Mesothelial cell of epicardium (in vitro differentiated cells): ENCODE data around the gene ITGAV. TPM values are rescaled to one million over a fixed set of nuclear protein-coding genes. Genes with fewer than 3 reads are reported as not detected.

ENCODE experiments used
- DNase-seq, 2 experiments: peaks; one replicate each; pipeline ENCODE4 v3.0.0; 2021; ENCODE audit warnings: low spot score in 2 of 2; ENCODE audit not compliant: unreplicated experiment in 2 of 2
- H3K27ac Mint-ChIP-seq: 2 replicates; pipeline ENCODE4 v1.8.0; 2021; ENCODE audit warnings: mixed read lengths
- H3K27me3 Mint-ChIP-seq: 2 replicates; pipeline ENCODE4 v1.8.0; 2021; ENCODE audit warnings: low read depth, mixed read lengths
- H3K36me3 Mint-ChIP-seq: 2 replicates; pipeline ENCODE4 v1.8.0; 2021; ENCODE audit warnings: mixed read lengths
- H3K4me1 Mint-ChIP-seq: 2 replicates; pipeline ENCODE4 v1.8.0; 2021; ENCODE audit warnings: mixed read lengths
- H3K4me3 Mint-ChIP-seq: 2 replicates; pipeline ENCODE4 v1.8.0; 2021; ENCODE audit warnings: mild to moderate bottlenecking, moderate library complexity, mixed read lengths
- H3K9me3 Mint-ChIP-seq: 2 replicates; pipeline ENCODE4 v1.8.0; 2021; ENCODE audit warnings: mixed read lengths
- total RNA-seq: library from RNA; stranded (reverse); gene quantifications from 3 replicates; pipeline ENCODE4 v1.2.1, GENCODE V29; 2021
- TF ChIP-seq, protein P1 (sequence below): fragments of 200-600 bp; sonication (generic); IDR thresholded peaks from one replicate; pipeline ENCODE4 v1.5.0; 2021; ENCODE audit warnings: antibody characterized with exemption; ENCODE audit not compliant: unreplicated experiment

The ITGAV gene
- total RNA-seq, 1 donor from 2014 or later, result 100 TPM

DNA sequence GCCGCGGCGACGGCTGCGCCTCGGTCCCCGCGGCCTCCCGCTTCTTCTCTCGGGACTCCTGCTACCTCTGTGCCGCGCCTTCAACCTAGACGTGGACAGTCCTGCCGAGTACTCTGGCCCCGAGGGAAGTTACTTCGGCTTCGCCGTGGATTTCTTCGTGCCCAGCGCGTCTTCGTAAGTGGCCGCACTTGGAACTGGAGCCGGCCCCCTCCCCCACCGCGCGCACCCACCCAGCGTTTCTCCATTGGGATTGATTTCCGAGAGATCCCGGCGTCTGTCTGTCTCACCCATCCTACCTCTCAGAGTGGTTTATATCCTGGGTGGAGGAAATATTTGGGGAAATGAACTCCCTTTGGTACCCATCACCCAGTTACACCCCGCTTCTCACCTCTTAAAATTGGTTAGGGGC lies 498 bp downstream of the ITGAV start:
- H3K27me3 Mint-ChIP-seq, result no peaks in the 10 kb centered on the region
- no peak for DNase-seq
- H3K36me3 Mint-ChIP-seq, result no peaks in the 10 kb centered on the region
- peaks cover 58% of the 10 kb centered on the region for H3K4me1 Mint-ChIP-seq
- TF ChIP-seq, protein P1, sequence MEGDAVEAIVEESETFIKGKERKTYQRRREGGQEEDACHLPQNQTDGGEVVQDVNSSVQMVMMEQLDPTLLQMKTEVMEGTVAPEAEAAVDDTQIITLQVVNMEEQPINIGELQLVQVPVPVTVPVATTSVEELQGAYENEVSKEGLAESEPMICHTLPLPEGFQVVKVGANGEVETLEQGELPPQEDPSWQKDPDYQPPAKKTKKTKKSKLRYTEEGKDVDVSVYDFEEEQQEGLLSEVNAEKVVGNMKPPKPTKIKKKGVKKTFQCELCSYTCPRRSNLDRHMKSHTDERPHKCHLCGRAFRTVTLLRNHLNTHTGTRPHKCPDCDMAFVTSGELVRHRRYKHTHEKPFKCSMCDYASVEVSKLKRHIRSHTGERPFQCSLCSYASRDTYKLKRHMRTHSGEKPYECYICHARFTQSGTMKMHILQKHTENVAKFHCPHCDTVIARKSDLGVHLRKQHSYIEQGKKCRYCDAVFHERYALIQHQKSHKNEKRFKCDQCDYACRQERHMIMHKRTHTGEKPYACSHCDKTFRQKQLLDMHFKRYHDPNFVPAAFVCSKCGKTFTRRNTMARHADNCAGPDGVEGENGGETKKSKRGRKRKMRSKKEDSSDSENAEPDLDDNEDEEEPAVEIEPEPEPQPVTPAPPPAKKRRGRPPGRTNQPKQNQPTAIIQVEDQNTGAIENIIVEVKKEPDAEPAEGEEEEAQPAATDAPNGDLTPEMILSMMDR, result no peak
- H3K9me3 Mint-ChIP-seq, result no peaks in the 10 kb centered on the region
- H3K4me3 Mint-ChIP-seq, result peak overlapping the region; percentile 82
- peak overlapping the region; percentile 89 for H3K27ac Mint-ChIP-seq

DNA sequence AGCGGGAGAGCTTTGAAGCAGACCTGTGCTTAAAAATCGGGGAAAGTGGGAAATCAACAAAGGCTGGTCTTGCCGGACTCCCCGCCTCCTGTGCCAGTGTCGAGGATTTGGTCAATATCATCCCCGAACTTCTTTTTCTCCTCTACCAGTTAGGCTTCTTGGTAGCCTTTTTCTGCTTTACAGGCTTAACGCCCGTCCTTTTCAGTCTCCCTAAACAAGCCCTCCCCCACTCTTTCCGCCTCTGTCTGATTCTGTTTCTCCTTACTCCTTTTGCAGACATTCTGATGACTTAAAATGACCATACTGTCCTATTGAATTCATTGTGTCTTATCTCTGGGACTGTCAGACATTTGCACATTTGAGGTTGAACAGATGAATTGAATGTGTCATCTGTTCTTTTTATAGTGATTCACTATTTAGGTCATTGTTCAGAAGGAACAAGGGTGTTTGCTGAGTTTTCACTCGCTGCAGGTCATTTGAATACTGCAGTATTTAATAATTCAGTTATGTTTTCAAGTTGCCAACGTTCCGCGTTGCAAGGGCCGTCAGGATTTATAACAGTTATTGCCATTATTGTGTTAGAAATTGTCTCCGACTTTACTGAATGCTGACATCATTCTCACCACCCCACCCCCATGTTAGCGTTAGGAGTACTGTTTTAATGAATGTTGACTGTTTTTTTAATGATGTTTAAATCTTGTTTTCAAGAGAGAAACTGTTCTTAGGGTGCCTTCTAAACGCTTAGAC lies 1.1 kb downstream of the ITGAV start:
- no peaks in the 10 kb centered on the region for H3K9me3 Mint-ChIP-seq
- H3K27me3 Mint-ChIP-seq, result no peaks in the 10 kb centered on the region
- no peak for DNase-seq
- H3K4me1 Mint-ChIP-seq, result peaks cover 58% of the 10 kb centered on the region
- peak overlapping the region; percentile 82 for H3K4me3 Mint-ChIP-seq
- TF ChIP-seq, protein P1, result no peak
- no peaks in the 10 kb centered on the region for H3K36me3 Mint-ChIP-seq
- peak overlapping the region; percentile 89 for H3K27ac Mint-ChIP-seq

DNA sequence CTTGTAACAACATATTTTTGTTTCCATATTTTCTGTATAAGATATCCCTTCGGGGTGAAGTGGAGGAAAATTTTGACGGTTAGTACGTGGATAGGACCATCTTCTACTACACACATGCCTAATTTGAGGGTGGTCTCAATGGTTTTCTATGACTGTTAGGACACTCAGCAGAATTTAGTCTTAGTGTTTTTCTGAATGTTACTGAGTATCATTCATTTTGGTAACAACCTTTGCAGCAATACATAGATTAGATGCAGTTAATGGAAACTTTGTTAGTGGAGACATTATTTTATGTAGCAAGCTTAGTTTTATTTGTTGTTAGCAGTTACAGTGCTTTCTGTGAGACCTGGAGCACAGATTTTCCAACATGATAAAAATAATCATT lies 1.6 kb downstream of the ITGAV start:
- Mint-ChIP-seq H3K9me3 (no peaks in the 10 kb centered on the region), H3K4me1 (peaks cover 58% of the 10 kb centered on the region), H3K27ac (peak overlapping the region; percentile 89), H3K27me3 (no peaks in the 10 kb centered on the region), H3K36me3 (no peaks in the 10 kb centered on the region), H3K4me3 (peak overlapping the region; percentile 82)
- DNase-seq, result no peak
- TF ChIP-seq, protein P1, result no peak

DNA sequence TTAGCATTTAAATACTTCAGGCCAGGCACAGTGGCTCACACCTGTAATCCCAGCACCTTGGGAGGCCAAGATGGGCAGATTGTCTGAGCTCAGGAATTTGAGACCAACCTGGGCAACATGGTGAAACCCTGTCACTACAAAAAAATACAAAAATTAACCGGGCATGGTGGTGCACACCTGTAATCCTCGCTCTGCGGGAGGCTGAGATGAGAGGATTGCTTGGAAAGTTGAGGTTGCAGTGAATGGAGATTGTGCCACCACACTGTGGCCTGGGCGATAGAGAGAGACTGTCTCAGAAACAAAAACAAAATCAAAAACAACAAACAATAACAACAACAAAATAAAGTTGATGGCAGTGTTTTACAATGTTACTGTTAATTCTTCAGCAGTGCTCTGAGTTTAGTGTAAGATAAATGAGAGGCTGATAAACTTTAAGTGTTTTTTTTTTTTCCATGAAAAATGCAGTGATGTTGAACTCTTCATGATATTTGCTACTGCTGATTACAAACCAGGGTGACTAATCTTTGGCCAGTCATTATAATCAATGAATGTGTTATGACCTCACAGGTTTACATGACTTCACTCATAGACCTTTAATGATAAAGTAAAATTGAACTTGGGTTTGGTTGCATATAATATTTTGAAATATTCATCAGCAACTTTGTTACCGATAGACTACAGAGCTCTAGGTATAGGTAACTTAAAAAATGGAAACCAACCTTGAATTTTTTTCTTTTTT lies 2.5 kb downstream of the ITGAV start:
- TF ChIP-seq, protein P1, result no peak
- Mint-ChIP-seq H3K36me3 (no peaks in the 10 kb centered on the region), H3K9me3 (no peaks in the 10 kb centered on the region), H3K4me1 (peaks cover 66% of the 10 kb centered on the region), H3K4me3 (peak overlapping the region; percentile 82), H3K27ac (peak overlapping the region; percentile 89), H3K27me3 (no peaks in the 10 kb centered on the region)
- no peak for DNase-seq

DNA sequence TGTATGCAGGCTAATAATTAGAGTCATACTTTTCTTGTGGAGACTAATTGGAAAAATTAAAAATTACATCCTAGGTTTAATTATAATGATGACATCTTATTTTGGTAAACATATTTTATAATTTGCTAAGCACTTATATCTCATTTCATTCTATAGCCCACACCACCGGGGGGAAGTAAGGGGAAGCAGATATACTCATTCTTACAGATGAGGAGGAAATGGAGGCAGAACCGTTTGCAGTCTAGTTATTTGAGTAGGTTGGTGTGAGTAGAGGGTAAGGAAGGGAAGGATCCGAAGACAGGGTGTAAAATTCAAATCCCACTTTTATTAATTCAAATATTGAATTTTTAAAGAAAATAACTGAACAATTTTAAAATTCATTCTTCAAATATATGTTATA lies 3.7 kb downstream of the ITGAV start:
- H3K4me3 Mint-ChIP-seq, result no peak overlapping the region
- H3K4me1 Mint-ChIP-seq, result peaks cover 66% of the 10 kb centered on the region
- TF ChIP-seq, protein P1, result no peak
- no peaks in the 10 kb centered on the region for H3K27me3 Mint-ChIP-seq
- no peaks in the 10 kb centered on the region for H3K9me3 Mint-ChIP-seq
- DNase-seq, result no peak
- no peaks in the 10 kb centered on the region for H3K36me3 Mint-ChIP-seq
- H3K27ac Mint-ChIP-seq, result no peak overlapping the region
